ENCODE results near the gene AMPD2.

- TF ChIP-seq POLR2AphosphoS5 (IDR thresholded peaks at IDR 0.05; ENCODE audit: low read depth, low read length) = no peak
- no peak for TF ChIP-seq POLR2A (IDR thresholded peaks at IDR 0.05; ENCODE audit: low read depth, low read length)
- no peak for TF ChIP-seq SPI1 (IDR thresholded peaks at IDR 0.05; ENCODE audit: low read depth, low read length)
- no peak for TF ChIP-seq TAF1 (IDR thresholded peaks at IDR 0.05; ENCODE audit: low read depth, low read length)
- TF ChIP-seq PAX5 (IDR thresholded peaks at IDR 0.05; ENCODE audit: insufficient read depth, low read length, severe bottlenecking) = no peak
Measured at GRCh38 chr1:109625176-109625575, 5.5 kb downstream of the AMPD2 start.
